Measurements from ENCODE around the gene SEMA3B.
"Not testable (repeated sequence)": the region's sequence is repeated elsewhere in the genome, so short reads cannot be mapped to it uniquely, and the experiment has no call there.

The SEMA3B gene

GRCh38 chr3:50239649-50240048 lies 29.3 kb upstream of the SEMA3B start:
- FAIRE-seq (no peak), DNase-seq (ENCODE audit: insufficient read length) (no peak)
- TF ChIP-seq TAF1 (IDR thresholded peaks at IDR 0.05; ENCODE audit: borderline replicate concordance, low read depth, low read length) = no peak

- no peak for DNase-seq (ENCODE audit: insufficient read length)
- FAIRE-seq = no peak
- TF ChIP-seq TAF1 (IDR thresholded peaks at IDR 0.05; ENCODE audit: borderline replicate concordance, low read depth, low read length) (no peak), POLR2AphosphoS5 (IDR thresholded peaks at IDR 0.05; ENCODE audit: low read depth, low read length) (no peak), POLR2A (IDR thresholded peaks at IDR 0.05; ENCODE audit: low read depth, low read length) (no peak)
These were observed 27.8 kb upstream of the SEMA3B start for GRCh38 chr3:50241163-50241562.

- DNase-seq (ENCODE audit: insufficient read length) (no peak), FAIRE-seq (peak; percentile 58)
- TF ChIP-seq TAF1 (IDR thresholded peaks at IDR 0.05; ENCODE audit: borderline replicate concordance, low read depth, low read length) = no peak
- no peak for TF ChIP-seq POLR2A (IDR thresholded peaks at IDR 0.05; ENCODE audit: low read depth, low read length)
- no peak for TF ChIP-seq POLR2AphosphoS5 (IDR thresholded peaks at IDR 0.05; ENCODE audit: low read depth, low read length)
These were observed 27.1 kb upstream of the SEMA3B start for GRCh38 chr3:50241713-50242380.

GRCh38 chr3:50242381-50242770 lies 26.6 kb upstream of the SEMA3B start:
- FAIRE-seq (peak; percentile 66), DNase-seq (ENCODE audit: insufficient read length) (no peak)
- TF ChIP-seq POLR2AphosphoS5 (IDR thresholded peaks at IDR 0.05; ENCODE audit: low read depth, low read length) (no peak), POLR2A (IDR thresholded peaks at IDR 0.05; ENCODE audit: low read depth, low read length) (no peak), TAF1 (IDR thresholded peaks at IDR 0.05; ENCODE audit: borderline replicate concordance, low read depth, low read length) (no peak)

GRCh38 chr3:50242851-50243542 lies 25.9 kb upstream of the SEMA3B start:
- DNase-seq (ENCODE audit: insufficient read length) (no peak), FAIRE-seq (peak; percentile 50)
- TF ChIP-seq POLR2A (IDR thresholded peaks at IDR 0.05; ENCODE audit: low read depth, low read length) = no peak
- no peak for TF ChIP-seq TAF1 (IDR thresholded peaks at IDR 0.05; ENCODE audit: borderline replicate concordance, low read depth, low read length)
- no peak; the same call in 1 of the 2 replicates for TF ChIP-seq POLR2AphosphoS5 (IDR thresholded peaks at IDR 0.05; ENCODE audit: low read depth, low read length)

- no peak for FAIRE-seq
- TF ChIP-seq POLR2A (IDR thresholded peaks at IDR 0.05; ENCODE audit: low read depth, low read length) (no peak), POLR2AphosphoS5 (IDR thresholded peaks at IDR 0.05; ENCODE audit: low read depth, low read length) (no peak), TAF1 (IDR thresholded peaks at IDR 0.05; ENCODE audit: borderline replicate concordance, low read depth, low read length) (no peak)
These were observed 25.4 kb upstream of the SEMA3B start for GRCh38 chr3:50243543-50243895.

GRCh38 chr3:50244813-50245212 lies 24.1 kb upstream of the SEMA3B start:
- not testable (repeated sequence) for DNase-seq (ENCODE audit: insufficient read length); FAIRE-seq

More at GRCh38 chr3:50243543-50243895, 25.4 kb upstream of the SEMA3B start:
- no peak for DNase-seq (ENCODE audit: insufficient read length)

GRCh38 chr3:50245251-50245745 lies 23.6 kb upstream of the SEMA3B start:
- DNase-seq (ENCODE audit: insufficient read length) (no peak), FAIRE-seq (no peak)

GRCh38 chr3:50245831-50246516 lies 23.0 kb upstream of the SEMA3B start:
- peak; percentile 92 for DNase-seq (ENCODE audit: insufficient read length)
- no peak for FAIRE-seq
- TF ChIP-seq TAF1 (IDR thresholded peaks at IDR 0.05; ENCODE audit: borderline replicate concordance, low read depth, low read length) (no peak), POLR2A (IDR thresholded peaks at IDR 0.05; ENCODE audit: low read depth, low read length) (0 out of 2 replicates have a peak, but pooled peaks have one; percentile 19), POLR2AphosphoS5 (IDR thresholded peaks at IDR 0.05; ENCODE audit: low read depth, low read length) (no peak)

More at GRCh38 chr3:50245251-50245745, 23.6 kb upstream of the SEMA3B start:
- TF ChIP-seq TAF1 (IDR thresholded peaks at IDR 0.05; ENCODE audit: borderline replicate concordance, low read depth, low read length) (no peak), POLR2A (IDR thresholded peaks at IDR 0.05; ENCODE audit: low read depth, low read length) (no peak)

- FAIRE-seq (peak; percentile 96), DNase-seq (ENCODE audit: insufficient read length) (peak; percentile 79)
- TF ChIP-seq TAF1 (IDR thresholded peaks at IDR 0.05; ENCODE audit: borderline replicate concordance, low read depth, low read length) (no peak), POLR2A (IDR thresholded peaks at IDR 0.05; ENCODE audit: low read depth, low read length) (0 out of 2 replicates have a peak, but pooled peaks have one; percentile 46)
These were observed 22.4 kb upstream of the SEMA3B start for GRCh38 chr3:50246517-50246954.

- TF ChIP-seq POLR2A (IDR thresholded peaks at IDR 0.05; ENCODE audit: low read depth, low read length) (no peak), POLR2AphosphoS5 (IDR thresholded peaks at IDR 0.05; ENCODE audit: low read depth, low read length) (no peak), TAF1 (IDR thresholded peaks at IDR 0.05; ENCODE audit: borderline replicate concordance, low read depth, low read length) (no peak)
- DNase-seq (ENCODE audit: insufficient read length) = no peak
- FAIRE-seq = no peak
These were observed 20.6 kb upstream of the SEMA3B start for GRCh38 chr3:50248387-50248786.

- FAIRE-seq (no peak), DNase-seq (ENCODE audit: insufficient read length) (no peak)
- TF ChIP-seq POLR2AphosphoS5 (IDR thresholded peaks at IDR 0.05; ENCODE audit: low read depth, low read length) (no peak), TAF1 (IDR thresholded peaks at IDR 0.05; ENCODE audit: borderline replicate concordance, low read depth, low read length) (no peak), POLR2A (IDR thresholded peaks at IDR 0.05; ENCODE audit: low read depth, low read length) (no peak)
These were observed 19.5 kb upstream of the SEMA3B start for GRCh38 chr3:50249457-50249856.

Data from GM12892 (cell line).